HG03196 (cell line): ENCODE results near the gene KDM8.

Experiments
- ATAC-seq: cut with Tn5 transposase; IDR thresholded peaks from one replicate; pipeline ENCODE4 v1.9.1; 2021; ENCODE audit not compliant: unreplicated experiment

KDM8 gene

DNA sequence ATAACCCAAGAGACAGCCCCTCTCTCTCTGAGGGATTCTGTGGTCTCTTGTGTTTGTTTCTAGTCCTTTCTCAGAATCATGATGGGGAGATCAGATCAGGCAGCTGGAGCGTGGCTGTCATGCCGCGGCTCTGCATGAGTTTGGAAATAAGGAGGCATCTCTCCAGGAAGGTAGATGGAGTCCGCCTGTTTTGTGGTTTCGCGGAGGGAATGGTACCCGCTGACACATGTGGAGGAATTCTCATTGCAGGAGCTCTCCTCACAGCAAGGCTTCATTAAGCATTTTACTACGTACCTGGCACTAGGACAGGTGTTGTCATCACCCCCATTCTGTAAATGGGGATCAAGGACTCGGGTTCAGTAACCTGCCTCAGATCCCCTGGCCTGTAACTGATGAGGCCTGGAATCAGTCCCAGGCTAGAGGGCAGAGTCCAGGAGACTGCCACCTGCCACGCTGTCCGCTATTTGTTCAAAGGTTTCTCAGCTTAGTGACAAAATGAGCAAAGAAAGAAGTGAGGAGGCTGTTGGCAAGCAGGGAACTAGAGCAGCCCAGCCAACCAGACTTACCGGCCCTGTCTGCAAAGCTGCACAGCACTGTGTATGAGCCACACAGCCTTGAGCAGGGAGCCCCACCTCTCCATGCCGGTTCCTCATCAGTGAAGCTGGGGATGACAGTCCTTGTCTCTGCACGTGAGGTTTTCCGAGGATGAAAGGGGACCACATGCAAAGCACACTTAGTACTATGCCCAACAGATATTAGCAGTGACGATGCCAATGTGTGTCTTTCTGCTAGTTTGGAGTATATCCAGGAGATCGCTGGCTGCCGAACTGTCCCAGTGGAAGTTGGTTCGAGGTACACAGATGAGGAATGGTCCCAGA, 11.0 kb downstream of the KDM8 start:
- ATAC-seq: no peak

DNA sequence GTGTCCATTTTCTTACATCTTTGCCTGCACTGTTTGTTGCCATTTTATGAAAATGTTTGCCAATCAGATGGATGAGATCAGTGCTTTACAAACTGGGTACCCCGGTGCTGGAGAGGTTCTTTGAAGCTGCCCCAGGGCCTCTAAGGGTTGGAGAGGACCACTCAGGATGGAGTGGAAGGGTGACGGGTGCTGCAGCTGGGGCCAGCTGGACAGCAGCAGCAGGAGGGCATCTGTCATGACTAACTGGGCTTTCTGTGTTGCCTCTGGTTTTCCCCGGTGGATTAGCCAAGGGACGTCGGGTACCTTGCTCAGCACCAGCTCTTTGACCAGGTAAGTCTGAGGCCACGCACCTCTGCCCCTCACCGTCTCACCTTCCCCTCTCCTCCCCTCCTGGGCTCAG, 12.3 kb downstream of the KDM8 start:
- ATAC-seq: no peak

DNA sequence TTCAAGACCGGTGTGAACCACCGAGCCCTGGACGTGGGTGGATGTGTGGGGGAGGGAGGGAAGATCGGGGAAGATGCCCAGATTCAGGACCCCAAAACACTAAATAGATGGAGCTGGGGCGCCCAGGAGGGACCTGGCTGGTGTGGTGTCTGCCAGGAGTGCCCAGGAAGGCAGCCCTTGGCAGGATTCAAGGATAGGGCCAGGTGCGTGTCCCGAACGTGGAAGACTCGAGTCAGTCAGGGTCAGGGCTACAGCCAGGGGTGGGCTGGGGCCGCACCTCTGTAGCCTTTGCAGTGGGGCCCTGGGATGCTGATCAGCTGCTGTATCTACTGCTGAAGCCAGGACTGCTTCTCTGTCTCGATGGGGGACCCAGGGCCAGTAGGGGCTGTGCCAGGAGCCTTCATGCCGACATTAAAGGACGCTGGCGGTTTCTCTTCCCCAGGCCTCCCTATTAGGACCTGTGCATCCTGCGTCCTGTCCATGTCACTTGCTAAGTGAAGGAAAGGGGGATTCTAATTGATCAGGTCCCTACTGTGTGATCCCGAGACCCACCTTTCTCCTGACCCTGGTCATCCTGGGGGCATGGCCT, 13.1 kb downstream of the KDM8 start:
- ATAC-seq: no peak

DNA sequence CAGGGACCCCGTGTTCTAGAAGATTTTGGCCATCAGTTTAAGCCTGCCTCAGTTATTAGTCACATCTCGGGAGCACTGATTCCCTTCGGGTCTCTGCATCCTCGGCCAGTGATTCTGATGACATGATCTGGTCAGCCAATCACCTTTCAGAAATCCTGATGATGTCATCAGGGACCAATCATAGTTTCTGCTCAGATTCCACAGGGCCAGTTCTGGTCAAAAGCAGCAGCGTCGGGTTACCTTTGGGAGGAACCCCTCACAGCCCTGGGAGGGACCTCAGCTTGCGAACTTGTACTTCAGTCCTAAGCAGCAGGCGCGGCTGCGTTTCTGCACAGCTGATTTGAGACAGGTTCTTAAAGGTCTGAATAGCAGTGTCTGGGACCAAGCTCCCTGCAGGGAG, 13.9 kb downstream of the KDM8 start:
- ATAC-seq: no peak

DNA sequence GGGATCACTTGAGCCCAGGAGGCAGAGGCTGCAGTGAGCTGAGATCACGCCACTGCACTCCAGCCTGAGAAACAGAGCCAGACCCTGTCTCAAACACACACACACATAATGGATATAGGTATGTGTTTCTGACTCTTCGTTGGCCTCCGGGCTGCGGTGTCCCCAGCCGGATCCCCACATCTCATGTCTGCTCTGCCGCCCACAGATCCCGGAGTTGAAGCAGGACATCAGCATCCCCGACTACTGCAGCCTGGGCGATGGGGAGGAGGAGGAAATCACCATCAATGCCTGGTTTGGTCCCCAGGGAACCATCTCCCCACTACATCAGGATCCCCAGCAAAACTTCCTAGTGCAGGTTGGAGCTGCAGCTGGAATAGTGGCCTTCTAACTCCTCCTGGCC, 15.4 kb downstream of the KDM8 start:
- ATAC-seq: no peak

DNA sequence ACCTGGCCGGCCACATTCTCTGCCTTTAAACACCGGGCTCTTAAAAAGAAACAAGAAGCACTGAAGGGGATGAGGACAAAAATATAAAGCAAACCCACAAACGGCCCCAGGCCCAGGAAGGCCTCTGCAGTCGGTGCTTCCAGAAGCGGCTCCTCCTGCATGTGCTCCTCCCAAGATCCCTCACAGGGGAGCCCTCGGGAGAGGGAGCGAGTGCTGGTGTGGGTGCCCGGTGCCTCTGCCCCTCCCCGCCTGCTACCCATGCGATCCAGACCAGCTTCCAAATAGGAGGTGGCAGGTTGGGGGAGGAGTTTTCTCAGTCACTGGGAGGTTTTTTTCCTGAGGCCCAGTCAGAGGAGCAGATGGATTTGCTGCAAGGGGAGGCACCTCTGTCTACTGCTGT, 15.8 kb downstream of the KDM8 start:
- no peak for ATAC-seq

DNA sequence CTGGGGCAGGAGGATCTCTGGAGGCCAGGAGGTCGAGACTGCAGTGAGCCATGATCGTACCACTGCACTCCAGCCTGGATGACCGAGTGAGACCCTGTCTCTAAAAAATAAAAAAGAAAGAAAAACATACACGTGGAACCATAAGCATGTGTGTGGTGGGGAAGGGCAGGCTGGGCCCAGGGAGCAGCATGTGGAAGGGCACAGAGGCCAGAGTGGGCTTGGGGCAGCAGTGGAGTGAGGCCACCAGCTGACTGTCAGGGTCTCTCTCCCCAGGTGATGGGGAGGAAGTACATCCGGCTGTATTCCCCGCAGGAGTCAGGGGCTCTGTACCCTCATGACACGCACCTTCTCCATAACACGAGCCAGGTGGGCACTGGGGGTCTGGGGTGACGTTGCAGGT, 16.8 kb downstream of the KDM8 start:
- ATAC-seq: no peak

DNA sequence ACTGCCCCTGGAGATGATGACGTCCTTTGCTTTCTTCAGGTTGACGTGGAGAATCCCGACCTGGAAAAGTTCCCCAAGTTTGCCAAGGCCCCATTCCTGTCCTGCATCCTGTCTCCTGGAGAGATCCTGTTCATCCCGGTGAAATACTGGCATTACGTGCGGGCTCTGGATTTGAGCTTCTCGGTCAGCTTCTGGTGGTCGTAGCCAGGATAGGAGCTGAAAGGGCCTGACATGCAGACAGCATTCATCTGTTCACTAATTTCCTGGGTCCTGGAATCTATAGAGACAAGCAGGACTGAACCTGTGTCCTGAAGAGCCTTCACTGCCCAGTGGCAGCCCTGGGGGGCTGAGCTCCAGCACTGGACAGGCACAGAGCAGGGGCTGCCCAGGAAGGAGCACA, 17.2 kb downstream of the KDM8 start:
- no peak for ATAC-seq

DNA sequence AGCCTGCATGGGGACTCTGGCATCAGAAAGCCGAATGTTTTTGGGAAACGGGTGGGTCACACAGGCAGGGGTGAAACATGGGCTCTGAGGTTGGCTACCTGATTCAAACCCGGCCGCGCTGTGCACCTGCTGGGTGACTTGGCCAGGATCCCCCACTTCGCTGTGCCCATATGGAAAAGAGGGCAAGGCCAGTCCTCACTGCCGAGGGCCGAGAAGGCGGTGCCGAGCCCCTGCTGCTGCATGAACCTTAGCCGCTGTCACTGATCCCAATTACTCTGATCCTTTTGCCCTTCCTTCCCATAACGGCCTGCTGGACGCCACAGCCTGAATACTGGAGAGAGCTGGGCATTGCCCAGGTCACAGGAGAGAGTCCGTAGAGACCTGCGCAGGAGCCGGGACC, 17.7 kb downstream of the KDM8 start:
- no peak for ATAC-seq

DNA sequence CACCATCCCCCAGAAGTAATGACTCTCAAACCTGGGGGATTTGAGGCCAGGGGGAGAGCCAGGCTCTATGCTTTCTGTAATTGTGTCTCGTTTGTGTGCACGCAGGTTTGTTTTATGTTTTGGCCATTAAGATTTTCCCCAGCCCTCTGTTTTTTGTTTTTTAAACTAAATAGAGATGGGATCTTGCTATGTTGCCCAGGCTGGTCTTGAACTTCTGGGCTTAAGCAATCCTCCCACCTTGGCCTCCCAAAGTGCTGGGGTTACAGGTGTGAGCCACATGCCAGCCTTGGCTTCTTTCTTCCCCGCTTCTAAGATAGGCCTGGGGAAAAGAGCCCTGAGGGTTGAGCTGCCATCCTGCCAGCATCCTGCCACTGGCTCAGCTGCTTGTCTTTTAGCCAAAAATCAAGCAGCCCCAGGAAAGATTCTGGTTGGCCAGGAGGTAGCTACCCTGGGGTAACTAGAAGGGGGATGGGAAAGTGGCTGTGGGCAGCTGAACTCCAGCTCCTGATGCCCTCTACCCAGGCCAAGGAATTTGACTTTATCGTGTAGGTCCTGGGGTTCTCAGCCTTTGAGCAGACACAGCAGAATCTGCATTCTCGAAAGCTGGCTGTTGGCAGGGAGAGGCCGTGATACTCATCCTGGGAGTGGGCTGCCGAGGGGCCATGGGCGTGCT, 18.4 kb downstream of the KDM8 start:
- ATAC-seq: no peak

DNA sequence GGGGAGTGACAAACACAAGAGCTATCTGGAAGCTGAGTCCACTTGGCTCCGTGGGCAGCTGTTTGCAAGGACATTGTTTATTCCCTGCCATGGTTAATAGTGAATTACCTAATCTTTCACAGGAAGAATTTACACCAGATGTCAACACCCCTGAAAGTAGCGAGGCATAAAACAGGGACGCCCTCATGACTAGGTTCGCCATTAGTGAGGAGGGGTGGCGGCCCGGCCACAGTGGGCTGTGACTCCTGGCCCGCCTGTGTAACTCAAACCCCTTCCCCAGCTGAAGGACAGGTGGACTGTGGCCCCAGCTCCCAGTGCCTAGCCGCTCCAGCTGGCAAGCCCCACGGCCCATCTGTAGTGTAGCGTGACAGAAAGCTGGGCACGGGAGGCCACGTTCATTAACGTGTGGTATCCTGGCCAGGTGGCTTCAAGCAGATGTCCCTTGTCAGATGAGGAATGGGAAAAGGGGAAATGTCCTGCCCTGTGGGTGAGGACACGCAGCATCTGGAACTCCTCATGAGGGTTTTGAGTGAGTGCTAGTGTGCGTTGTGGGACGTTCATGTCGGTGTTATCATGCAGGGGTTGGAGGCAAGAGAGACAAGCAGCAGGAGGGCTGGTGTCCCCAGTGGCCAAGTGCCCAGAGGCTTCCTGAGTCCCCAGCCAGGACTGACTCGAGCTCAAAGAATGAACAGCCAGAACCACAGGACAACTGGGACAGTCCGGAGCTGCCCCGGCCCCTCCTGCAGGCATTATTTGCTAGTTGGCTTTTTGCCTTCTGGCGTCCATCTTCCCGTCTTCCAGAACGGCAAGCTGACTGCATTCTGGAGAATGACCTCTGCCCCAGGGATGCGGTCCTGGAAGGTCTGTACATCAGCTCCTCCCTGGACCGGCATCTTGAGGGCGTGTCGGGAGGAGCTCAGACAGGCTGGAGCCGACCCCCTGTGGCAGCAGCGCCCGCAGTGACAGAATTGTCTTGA, 19.2 kb downstream of the KDM8 start:
- no peak for ATAC-seq

DNA sequence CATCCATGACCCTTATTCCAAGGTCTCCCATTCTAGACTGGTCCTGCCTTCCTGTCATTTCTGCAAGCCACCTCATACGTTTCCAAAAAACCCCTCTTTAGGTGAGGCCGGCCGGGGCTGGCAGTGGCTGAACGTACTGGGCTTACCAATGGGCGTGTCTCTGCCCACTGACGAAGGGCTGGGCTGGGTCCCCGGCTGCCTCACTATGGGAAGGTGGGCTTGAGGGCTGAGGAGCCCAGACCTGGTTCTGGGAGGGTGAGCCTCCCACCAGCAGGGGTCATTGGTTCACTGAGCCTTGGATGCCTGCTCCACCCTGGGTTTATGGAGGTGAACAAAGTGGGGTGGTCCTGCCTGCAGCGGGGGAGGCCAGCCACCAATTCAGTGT, 19.9 kb downstream of the KDM8 start:
- no peak for ATAC-seq

DNA sequence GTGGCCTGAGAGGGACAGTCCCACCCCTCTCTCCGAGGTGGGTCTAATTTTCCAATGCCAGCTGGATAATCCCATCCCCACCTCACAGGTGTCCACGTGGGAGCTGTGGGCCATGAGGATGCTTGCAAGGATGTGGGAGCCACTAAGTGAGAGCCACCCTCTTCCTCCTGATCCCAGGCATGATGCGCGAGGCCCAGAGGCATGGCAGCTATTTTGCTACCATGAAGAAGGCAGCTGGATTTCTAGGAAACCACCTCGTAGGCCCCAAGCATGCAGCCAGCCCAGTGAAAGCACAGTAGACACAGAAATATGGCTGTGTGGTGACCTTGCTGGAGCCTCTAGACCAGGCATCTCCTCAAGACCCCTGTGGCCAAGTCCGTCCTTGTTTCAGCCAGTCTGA, 20.4 kb downstream of the KDM8 start:
- no peak for ATAC-seq

DNA sequence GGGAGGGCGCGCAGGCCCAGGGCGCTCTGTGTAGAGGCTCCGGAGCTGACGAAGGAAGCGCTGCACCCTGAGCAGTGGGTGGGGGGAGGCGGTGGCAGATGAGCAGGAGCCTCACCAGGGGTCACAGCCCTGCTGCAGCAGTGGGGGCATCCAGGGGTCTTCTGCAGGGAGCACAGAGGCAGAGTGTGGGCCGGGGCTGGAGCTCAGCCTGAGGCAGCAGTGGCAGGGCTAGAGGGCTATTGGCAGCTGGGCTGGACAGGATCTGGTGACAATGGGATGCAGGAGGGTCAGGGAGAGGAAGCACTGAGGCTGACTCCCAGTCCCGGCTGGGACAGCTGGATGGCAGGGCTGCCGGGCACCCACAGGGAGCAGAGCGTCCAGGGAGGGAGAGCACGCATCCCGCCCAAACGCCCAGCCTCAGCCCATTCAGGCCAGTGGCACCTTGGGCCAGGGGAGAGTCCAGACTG, 21.0 kb downstream of the KDM8 start:
- ATAC-seq: no peak

DNA sequence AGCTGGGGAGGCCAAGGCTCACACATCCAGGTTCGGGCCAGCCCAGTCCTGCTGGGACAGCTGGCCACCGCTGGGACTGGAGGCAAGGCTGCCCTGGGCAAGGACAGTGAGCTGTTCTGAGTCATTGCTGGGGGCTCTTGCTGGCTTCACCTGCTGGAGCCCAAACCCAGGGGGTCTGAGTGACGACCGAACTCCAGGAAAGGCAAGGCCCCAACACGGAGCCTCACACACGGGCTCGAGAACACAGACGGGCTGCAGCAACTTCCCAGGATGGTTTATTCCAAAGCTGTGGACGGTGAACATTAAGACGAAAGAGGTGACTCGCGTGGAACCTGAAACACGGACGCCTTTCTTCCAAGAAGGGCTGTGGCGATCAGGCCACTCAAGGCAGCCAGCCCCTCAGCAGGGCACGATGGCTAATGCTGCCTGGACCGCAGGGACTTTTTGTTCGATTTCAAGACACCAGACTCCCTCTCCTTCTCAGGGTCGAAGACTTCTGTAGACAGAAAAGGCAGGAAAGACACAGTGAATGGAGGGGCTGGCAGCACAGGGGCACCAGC, 21.5 kb downstream of the KDM8 start:
- ATAC-seq: no peak

DNA sequence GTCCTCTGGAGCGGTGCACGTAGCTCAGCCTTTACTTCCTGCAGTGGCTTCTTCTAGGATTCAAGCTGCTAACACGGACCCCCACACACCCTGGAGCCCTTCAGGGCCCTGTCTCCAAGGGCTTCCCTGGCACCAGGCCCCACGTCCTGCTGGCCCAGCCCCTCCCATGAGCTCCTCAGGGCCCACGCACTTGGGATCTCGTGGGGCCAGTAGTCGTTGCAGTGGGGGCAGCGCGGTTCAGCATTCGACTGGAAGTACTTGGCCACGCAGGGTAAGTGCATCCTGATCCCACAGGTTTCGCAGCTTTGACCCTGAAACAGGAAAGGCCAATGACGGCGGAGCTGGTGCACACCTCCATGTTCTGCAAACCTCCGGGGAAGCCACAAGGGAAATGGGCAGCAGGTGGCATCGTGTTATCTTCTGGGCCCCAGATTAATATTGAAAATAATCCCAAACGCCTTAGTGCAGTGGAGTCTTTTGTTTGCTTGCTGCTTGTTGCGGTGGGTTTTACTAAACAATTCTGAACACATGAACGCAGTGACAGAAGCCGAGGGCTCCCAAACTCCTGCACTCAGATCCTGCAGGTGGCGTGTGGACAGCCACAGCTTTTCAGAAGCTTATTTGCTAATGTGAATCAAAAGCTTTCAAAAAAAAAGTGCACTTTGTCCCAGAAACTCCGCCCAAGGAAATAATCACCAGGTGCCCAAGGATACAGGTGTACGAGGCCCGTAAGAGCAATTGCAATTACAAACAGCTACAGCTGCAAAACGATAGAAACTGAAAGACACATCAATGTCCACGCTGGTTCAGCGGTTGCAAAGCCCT, 22.4 kb downstream of the KDM8 start:
- ATAC-seq: no peak

DNA sequence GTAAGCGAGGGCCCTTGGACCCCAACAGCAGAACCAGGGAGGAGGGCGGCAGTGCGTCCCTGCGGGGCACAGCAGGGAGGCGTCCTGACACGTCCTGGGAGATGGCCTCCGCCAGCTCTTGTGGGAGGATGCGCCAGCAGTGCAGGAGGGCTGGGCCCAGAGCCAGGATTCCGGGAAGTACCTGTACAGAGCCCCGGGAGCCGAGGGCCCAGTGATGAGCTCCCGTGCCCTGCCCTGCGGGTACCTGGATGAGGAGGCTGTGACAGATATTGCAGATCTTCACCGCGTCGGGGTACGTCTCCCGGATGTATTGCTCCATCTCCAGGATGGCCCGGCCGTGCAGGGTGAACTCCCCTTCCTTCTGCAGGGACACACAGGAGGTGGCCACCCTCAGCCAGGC, 23.1 kb downstream of the KDM8 start:
- ATAC-seq: no peak

DNA sequence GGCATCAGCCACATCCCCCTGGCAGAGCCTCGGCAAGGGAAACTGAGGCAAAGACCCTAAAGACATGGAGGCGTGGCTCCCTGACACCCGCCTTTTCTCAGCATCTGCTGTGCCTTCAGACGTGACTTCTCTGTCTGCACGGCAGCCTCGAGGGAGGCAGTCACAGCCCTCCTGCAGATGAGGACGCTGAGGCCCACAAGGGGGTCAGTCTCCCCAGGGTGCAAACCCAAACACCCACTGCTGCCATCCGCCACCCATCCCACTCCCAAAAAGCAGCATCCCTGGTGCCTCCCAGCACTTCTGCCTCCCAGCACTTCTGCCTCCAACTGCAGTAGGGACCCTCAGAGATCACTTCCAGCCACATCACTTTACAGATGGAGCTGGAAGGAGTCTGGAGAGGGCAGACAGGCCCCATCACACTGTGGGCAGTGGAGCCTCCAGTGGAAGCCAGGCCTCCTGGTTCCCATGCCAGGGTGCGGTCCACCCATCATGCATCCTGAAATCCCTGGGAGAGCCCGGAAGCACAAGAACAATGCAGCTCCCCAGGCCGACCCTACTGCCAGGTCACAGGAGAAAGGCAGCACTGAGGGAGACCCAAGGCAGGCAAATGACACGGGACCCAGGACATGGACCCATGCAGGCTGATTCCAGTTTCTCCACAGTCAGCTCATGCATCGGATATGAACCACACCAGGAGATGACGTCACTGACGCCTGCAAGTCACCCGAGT, 23.8 kb downstream of the KDM8 start:
- ATAC-seq: no peak

DNA sequence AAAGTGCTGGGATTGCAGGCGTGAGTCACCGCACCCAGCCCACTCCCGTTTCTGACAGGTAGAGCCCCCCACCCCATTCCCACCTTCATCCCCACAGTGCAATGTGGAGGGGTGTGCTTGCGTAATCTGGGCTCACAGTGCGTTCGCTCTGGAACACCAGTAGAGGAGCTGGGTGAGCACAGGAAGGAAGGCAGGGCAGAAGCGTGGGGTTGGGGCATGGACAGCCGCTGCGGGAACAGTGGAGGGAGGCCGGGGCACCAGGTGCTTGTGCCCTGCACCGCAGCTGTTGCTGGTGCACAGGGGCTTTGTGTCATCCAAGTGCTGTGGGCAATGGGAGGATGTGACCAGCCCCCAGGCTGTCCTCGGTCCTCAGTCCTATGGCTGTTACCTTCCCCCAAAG, 24.7 kb downstream of the KDM8 start:
- ATAC-seq: no peak
